ACHN (cell line): ENCODE measurements around the gene SEMA7A.
"Not testable (repeated sequence)": the region's sequence is repeated elsewhere in the genome, so short reads cannot be mapped to it uniquely, and the experiment has no call there.

Source experiments
- DNase-seq: peaks from one replicate; pipeline ENCODE4 v3.0.0-alpha.2; 2015
- in situ Hi-C: cut with HindIII; loops from 2 replicates; pipeline ENCODE4 v1.10.0; 2017; ENCODE audit warnings: low sequenced_read_pairs, low pct_ligation_motif_present, low pct_unique_long_range_greater_than_20kb

Gene SEMA7A

GRCh38 chr15:74394090-74394846 lies 39.5 kb downstream of the SEMA7A start:
- in situ Hi-C loops = no loop called here
- no peak for DNase-seq

GRCh38 chr15:74393423-74393822 lies 40.3 kb downstream of the SEMA7A start:
- no peak for DNase-seq
- in situ Hi-C loops = no loop called here

DNA sequence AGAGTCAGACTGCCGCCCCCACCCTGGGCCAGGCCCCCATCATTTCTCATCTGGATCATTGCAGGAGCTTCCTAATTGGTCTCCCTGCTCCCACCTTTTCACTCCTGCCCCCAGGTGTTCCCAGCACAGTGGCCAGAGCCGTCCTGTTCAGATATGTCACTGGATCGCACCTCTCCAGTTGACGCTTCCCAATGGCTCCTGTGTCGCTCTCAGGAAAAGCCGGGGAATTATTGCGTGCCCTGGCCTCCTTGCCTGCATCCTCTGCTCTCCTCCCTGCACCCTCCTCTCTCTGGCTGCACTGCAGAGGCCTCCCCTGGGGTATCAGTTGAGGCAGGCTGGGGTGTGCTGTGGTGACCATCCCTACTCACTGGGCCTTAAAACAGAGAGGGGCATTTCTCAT lies 40.9 kb downstream of the SEMA7A start:
- in situ Hi-C loops = no loop called here
- no peak for DNase-seq

GRCh38 chr15:74392451-74392830 lies 41.3 kb downstream of the SEMA7A start:
- in situ Hi-C loops = no loop called here
- no peak for DNase-seq

- DNase-seq = no peak
- in situ Hi-C loops = no loop called here
These were observed 41.9 kb downstream of the SEMA7A start for GRCh38 chr15:74391582-74392450.

DNA sequence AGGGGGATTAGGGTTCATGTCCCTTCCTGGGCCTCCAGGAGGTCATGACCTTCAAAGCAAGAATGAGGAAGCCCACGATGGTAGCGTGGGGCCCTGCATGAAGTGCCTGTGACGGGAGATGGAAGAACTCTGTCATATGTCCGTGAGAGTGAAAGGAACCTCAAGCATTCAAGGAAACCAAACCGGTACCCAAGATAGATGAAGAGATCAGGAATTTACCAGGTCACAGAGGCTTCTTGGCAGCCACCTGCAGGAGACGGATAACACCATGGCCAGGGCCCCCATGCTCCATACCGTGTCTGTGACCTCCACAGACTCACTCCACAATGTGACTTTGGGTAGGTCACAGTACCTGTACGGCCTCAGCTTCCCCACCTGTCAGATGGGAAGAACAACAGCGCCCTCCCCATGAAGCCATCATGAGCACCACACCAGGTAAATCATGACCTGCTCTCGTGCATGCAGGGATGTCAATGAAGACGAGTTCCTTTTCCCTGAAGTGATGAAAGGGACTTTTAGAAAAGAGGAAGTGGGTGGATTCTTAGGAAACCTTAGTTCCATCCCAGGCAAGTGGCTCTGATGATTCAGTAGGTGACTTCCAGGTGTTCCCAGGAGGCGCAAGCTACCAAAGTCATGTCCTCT lies 43.0 kb downstream of the SEMA7A start:
- DNase-seq = no peak
- in situ Hi-C loops = no loop called here

DNA sequence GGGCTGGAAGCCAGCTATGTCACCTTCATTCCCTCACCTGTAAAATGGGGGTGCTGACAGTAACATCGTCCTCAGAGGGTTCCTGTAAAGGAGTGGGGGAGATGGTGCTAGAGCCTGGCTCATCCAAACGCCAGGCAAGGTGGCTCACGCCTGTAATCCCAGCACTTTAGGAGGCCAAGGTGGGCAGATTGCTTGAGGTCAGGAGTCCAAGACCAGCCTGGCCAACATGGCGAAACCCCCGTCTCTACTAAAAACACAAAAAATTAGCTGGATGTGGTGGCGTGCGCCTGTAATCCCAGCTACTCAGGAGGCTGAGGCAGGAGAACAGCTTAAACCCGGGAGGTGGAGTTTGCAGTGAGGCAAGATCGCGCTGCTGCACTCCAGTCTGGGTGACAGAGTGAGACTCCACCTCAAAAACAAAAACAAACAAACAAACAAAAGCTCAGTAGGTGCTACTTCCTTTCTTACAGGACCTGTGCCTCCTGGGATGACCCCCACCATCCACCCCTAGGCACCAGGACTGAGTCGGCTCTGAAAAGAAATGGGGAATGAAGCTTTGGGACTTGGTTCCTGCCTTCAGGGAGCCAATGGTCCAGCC lies 43.6 kb downstream of the SEMA7A start:
- DNase-seq, in situ Hi-C loops: not testable (repeated sequence)

GRCh38 chr15:74389241-74390048 lies 44.3 kb downstream of the SEMA7A start:
- in situ Hi-C loops = no loop called here
- no peak for DNase-seq

DNA sequence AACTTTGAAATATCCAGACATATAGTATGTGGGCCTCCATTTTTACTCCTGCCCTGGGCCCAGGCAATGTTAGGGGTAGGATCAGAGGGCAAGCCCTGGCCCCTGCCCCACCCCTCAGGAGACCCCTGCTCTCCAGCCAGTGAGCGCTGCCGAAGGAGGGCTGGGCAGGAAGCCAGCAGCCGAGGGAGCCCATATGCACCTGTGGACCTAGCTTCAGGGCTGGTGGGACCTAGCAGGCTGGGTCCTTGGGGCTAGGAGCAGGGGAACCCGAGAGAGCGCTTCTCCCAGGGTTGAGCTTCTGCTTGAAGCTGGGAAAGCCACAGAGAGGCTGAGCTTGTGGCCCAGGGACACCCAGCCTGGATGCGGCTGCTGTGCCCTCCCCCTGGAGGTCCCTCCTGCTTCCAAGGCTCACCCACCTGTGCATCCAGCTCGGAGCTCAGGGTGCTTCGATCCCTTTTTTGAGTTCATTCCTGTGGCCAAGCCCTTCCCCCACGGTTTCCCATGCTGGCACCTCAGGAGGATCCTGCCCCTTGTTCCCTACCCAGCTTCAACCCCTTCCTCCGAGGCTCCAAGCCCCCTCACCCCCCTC lies 45.3 kb downstream of the SEMA7A start:
- no peak for DNase-seq
- in situ Hi-C loops = no loop called here

DNA sequence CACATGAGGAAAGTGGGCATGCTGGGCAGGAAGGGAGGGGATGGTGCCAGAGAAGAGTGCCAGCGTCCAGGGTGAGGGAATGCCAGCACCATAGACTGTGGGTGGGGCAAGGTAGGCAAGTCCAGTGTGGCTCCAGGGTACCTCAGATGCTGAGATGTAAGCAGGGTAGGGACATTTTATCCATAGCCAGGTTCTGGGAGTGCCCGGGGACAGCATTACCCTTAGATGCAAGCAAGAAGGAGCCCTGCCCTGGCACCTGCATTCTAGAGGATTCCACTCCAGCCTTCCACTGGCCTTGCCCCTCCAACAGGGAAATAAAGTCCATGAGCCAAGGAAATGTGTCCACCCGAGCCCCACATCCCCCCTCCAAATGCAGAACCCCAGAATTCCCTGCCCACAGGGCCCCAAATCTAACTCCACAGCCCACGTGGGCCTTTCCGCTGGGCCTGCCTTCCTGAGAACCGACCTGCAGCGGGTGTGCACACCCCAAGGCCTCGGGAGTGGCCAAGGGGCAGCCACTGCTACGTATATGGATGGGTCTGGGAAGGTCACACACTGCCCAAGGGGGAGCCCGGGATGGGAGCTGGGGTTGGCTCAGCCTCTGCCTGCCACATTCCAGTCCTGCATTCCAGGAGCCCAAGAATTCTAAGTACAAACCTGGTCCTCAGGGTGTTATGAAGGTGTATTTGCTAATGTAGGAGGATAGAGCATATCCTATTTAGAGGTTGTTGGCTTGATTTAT lies 46.0 kb downstream of the SEMA7A start:
- DNase-seq = peak; percentile 28
- in situ Hi-C loops = no loop called here

DNA sequence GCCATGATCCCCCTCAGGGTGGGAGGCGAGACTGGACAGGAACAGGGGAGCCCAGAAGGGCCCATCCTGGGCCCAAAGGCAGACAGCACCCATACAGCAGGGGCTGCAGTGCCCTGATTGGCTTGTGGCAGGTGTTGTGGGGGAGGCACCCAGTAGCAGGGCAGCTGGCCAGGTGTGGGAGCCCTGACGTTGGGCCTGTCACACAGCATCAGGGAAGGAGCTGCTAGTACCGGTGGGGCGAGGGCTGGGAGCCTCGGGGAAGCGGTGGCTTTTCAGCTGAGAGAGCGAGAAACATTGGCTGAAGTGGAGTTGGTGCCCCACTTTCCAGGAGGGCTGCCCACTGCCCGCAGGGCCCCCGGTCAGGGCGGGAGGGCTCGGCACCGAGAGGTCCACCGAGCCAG lies 46.6 kb downstream of the SEMA7A start:
- in situ Hi-C loops = no loop called here
- DNase-seq = no peak

DNA sequence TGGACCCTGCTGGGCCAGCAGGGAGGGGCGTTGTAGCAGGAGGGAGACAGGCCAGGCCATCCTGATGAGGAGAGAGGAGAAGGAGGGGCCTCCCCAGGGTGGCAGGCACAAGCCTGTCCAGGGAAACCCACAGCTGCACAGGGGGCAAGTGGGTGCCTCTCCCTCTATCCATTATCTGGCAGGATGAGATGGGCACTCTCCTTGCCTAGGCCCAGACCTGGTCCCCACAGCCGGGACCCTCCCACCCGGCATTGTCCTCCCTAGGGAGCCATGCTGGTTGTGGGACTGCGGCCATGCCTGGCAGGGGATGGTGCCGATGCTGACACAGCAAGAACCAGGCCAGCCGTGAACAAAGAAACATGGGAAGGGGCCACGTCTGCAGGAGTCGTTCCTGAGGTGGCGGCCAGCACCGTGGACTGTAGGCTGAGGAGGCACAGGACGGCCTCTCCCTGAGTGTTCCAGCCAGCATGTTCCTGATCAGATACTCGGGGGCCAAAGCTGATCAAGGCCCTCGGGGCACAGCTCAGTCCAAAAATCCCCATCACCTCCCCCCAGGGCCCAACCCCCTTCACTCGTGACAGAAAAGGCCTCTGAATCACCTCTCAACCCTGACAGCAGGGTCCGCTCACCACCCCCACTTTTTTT lies 47.1 kb downstream of the SEMA7A start:
- in situ Hi-C loops = no loop called here
- DNase-seq = no peak

DNA sequence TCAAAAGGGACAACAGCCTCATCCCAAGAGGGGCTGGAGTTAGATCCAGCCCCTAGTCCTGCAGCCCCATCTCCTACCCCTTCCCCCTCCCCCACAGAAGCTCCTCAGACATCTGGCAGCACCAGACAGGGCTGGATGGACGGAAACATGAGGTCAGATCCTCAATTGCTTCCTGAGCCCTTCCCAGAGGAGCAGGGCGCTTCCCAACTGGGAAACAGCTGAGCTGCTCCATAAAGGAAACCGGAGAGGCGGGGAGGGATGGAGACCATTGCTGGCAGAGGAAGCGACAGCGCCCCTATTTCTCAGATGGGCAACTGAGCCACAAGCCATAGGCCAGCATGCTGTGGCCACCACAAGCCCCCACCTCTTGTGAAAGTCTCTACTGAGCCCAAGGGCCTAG lies 48.0 kb downstream of the SEMA7A start:
- in situ Hi-C loops = no loop called here
- no peak for DNase-seq

DNA sequence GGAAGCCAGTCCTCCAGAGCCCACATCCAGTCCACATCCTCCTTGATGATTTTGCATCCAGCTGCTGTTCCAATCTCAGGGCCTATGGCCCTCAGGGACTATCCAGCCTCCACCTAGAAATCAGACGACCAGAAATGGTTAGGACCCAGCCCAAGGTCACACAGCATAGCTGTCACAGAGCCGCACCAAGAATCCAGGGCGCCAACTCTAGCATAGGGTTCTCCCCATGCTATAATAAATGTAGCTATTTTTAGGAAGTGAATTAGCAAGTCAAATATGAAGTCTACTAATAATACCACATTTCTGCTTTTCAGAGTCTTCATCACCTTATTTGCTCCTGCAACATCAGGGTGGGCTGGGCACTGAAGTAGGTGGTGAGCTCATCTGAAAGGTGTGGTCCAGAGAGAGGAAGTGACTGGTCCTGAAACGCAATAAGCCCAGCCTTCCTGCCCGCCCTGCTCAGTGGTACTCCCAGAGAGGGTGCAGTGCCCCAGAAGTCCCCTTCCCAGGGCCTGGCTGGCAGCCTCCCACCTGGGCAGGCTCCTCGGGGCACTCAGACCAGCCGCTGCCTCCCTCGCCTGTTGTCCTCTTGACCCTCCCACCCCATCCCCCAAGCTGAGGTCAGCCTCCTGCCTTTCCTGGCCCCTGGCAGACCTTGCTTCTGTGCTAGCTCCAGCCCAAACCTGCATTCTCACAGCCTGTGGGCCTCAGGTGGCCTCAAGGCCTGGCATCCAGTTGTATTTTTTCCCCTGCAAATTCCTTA lies 48.7 kb downstream of the SEMA7A start:
- DNase-seq = no peak
- in situ Hi-C loops = no loop called here

DNA sequence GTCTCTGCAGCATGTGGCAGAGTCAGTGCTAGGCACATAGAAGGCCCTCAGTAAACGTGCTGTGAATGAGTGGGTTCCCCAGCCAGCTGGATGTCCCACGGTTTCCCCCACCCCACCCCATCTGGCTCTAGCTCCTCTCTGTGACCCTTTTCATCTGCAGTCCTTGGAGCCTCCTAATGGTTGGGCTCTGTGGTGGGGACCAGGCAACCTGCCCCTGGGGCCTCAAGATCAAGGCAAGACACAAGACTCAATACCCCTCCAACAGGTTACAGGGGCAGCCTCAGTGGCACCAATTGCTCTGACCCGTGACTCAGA lies 49.2 kb downstream of the SEMA7A start:
- no peak for DNase-seq
- in situ Hi-C loops = no loop called here

DNA sequence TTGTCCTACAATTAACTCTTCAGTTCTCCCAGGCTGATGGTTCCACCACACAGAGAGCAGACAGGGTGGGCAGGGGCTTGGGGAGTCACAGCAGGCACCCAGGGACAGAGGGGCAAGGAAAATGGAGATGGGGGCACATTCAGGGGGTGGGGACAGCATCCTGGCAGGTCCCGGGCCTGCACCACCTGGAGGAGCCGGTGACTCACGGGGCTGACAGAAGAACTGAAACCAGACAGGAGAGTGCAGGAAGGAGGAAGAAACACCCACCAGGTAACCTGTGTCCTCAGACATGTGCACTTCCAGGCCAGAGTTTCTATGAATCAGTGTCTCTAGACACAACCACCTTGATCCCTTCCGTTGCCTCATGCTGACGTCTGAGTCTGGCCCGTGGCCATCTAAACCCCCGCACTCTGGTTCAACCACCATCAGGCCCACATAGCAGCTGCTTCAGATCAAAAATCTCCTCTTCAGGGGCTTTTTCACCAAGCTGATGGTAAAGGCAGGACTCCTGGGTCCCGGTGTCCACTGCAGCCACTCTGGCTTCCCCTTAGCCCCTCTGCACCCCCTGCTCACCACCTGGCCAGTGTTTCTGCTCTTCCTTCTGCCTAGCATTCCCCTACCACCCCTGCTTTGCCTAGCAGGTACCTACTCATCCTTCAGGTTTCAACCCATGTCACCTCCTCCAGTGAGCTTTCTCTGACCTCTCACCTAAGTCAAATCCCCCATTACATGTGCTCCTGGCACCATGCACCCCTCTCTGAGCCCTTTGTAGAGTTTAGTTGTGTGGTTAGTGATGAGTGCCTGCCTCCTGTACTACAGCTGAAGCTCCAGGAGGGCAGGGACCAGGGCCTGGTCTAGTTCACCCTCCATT lies 49.8 kb downstream of the SEMA7A start:
- DNase-seq = no peak
- in situ Hi-C loops = no loop called here
